ENCODE results near the gene VARS2. TPM values are rescaled to one million over a fixed set of nuclear protein-coding genes. Genes with fewer than 3 reads are reported as not detected.
A peak's percentile ranks its signal among the peaks of the same experiment; 100 is the strongest.
"Not testable (repeated sequence)": the region's sequence is repeated elsewhere in the genome, so short reads cannot be mapped to it uniquely, and the experiment has no call there.

VARS2 gene
- total RNA-seq, 1 experiment from 2014 or later = 39.8 TPM

GRCh38 chr6:30907290-30907757, 6.7 kb upstream of the VARS2 start:
- H3K4me1 ChIP-seq (ENCODE audit: control insufficient read depth in 1 of 2, insufficient read depth in 2 of 2, low read length in 2 of 2) = peaks cover 8 to 16% of the 10 kb centered on the region in 2 experiments; a peak in 3 of 4 replicates
- H3K4me2 ChIP-seq (ENCODE audit: low read length) = peak overlapping the region; percentile 94
- intact Hi-C loops (cut with micrococcal nuclease); H4K20me1 ChIP-seq (ENCODE audit: insufficient read depth); H2AFZ ChIP-seq (ENCODE audit: low read depth, low read length, poor library complexity, severe bottlenecking); ATAC-seq; DNase-seq (ENCODE audit: low read depth, low spot score); H3K9me3 ChIP-seq (ENCODE audit: control insufficient read depth in 1 of 2, insufficient read depth in 1 of 2, low read depth in 1 of 2, low read length in 2 of 2); H3K9me2 ChIP-seq (ENCODE audit: insufficient read depth); H3K27me3 ChIP-seq (ENCODE audit: insufficient read depth, low read length): not testable (repeated sequence)
- H3K79me2 ChIP-seq (ENCODE audit: insufficient read depth, low read length) = peaks cover 15% of the 10 kb centered on the region
- CTCF ChIA-PET = interaction anchor here (1.0 to 2.7 kb wide), 5 partner anchors 11 to 180 kb away, joined by 3 to 10 read pairs (median 5); no protein-coding TSS in a partner anchor
- peak overlapping the region; percentile 45; the same call in 1 of the 2 replicates for H3K27ac ChIP-seq (ENCODE audit: low read depth, low read length)
- peak overlapping the region; percentile 99 for H3K4me3 ChIP-seq (replicated peaks in 1 of 2; ENCODE audit: low read depth in 1 of 2, low read length in 2 of 2)
- POLR2A ChIA-PET = interaction anchor here (0.7 to 1.6 kb wide), 8 partner anchors 11 to 172 kb away, joined by 3 to 6 read pairs (median 3); no protein-coding TSS in a partner anchor
- peaks cover 15 to 23% of the 10 kb centered on the region in 2 experiments; a peak in 3 of 4 replicates for H3K36me3 ChIP-seq (ENCODE audit: control insufficient read depth in 1 of 2, insufficient read depth in 2 of 2, low read length in 2 of 2)
- H3K9ac ChIP-seq (ENCODE audit: low read length) = peak overlapping the region; percentile 93
- BruUV-seq (replicated peaks) = TSS peak; percentile 38
- RAD21 ChIA-PET (ENCODE audit: low non-redundant PET in 1 of 2, low total read pairs in 2 of 2, uncharacterized antibody in 2 of 2, unreplicated experiment in 2 of 2) = interaction anchor here (0.8 to 1.0 kb wide), 3 partner anchors 24 to 208 kb away, joined by 3 to 9 read pairs (median 3); partner anchors contain the start of gene DDR1 (in 1 of the 2)

GRCh38 chr6:30907758-30908591, 6.1 kb upstream of the VARS2 start, which contains the start of gene GTF2H4:
TSS of gene GTF2H4 (plus strand) at chr6:30908207.
- Histone ChIP-seq H3K27ac (ENCODE audit: low read depth, low read length) (peak within 1 kb of the TSS; percentile 58), H2AFZ (ENCODE audit: low read depth, low read length, poor library complexity, severe bottlenecking) (no peak within 1 kb of the TSS)
- POLR2A ChIA-PET = interaction anchor here (0.7 to 1.6 kb wide), 7 partner anchors 11 to 172 kb away, joined by 3 to 6 read pairs (median 3); no protein-coding TSS in a partner anchor

More at GRCh38 chr6:30907758-30908591, 6.1 kb upstream of the VARS2 start, which contains the start of gene GTF2H4:
- peak; percentile 99 for DNase-seq (ENCODE audit: low read depth, low spot score)
- H3K9ac ChIP-seq (ENCODE audit: low read length) = peak within 1 kb of the TSS; percentile 93
- RAD21 ChIA-PET (ENCODE audit: low non-redundant PET in 1 of 2, low total read pairs in 2 of 2, uncharacterized antibody in 2 of 2, unreplicated experiment in 2 of 2) = interaction anchor here in 1 of 2 experiments (0.8 to 1.0 kb wide), 2 partner anchors 24 to 207 kb away, joined by 3 to 9 read pairs; partner anchors contain the start of gene DDR1
- H3K4me3 ChIP-seq (replicated peaks in 1 of 2; ENCODE audit: low read depth in 1 of 2, low read length in 2 of 2) = peak within 1 kb of the TSS; percentile 99
- no TSS peak for BruUV-seq (replicated peaks)
- ATAC-seq = peak; percentile 96
- CTCF ChIA-PET = interaction anchor here (1.0 to 2.7 kb wide), 4 partner anchors 10 to 179 kb away, joined by 3 to 10 read pairs (median 4); no protein-coding TSS in a partner anchor
- H3K9me3 ChIP-seq (ENCODE audit: control insufficient read depth in 1 of 2, insufficient read depth in 1 of 2, low read depth in 1 of 2, low read length in 2 of 2) = no peaks in the 10 kb centered on the region
- H3K4me1 ChIP-seq (ENCODE audit: control insufficient read depth in 1 of 2, insufficient read depth in 2 of 2, low read length in 2 of 2) = peaks cover 8 to 16% of the 10 kb centered on the region in 2 experiments; a peak in 3 of 4 replicates
- peak within 1 kb of the TSS; percentile 94 for H3K4me2 ChIP-seq (ENCODE audit: low read length)
- H4K20me1 ChIP-seq (ENCODE audit: insufficient read depth) = no peaks in the 10 kb centered on the region
- H3K79me2 ChIP-seq (ENCODE audit: insufficient read depth, low read length) = peaks cover 15% of the 10 kb centered on the region
- TF ChIP-seq POLR2AphosphoS5 (IDR thresholded peaks at IDR 0.05; ENCODE audit: low read depth, low read length) (peak; percentile 51), TCF7L2 (IDR thresholded peaks at IDR 0.05; ENCODE audit: borderline replicate concordance, extremely low read depth, insufficient read depth, insufficient read length) (peak; percentile 85), YY1 (IDR thresholded peaks at IDR 0.05; ENCODE audit: extremely low read depth, insufficient replicate concordance, low read depth, low read length) (peak; percentile 5), MAX (IDR thresholded peaks at IDR 0.05) (no peak)
- no peaks in the 10 kb centered on the region for H3K9me2 ChIP-seq (ENCODE audit: insufficient read depth)
- H3K27me3 ChIP-seq (ENCODE audit: insufficient read depth, low read length) = no peaks in the 10 kb centered on the region
- peaks cover 15 to 30% of the 10 kb centered on the region in 2 experiments; a peak in 3 of 4 replicates for H3K36me3 ChIP-seq (ENCODE audit: control insufficient read depth in 1 of 2, insufficient read depth in 2 of 2, low read length in 2 of 2)
- intact Hi-C loops (cut with micrococcal nuclease) = loop anchor here (2.0 kb wide), 1 partner anchor 23 kb away; the partner anchor contains the start of gene DDR1
